Liver (tissue), 9 donors: Measurements from ENCODE around the gene SGTB. TPM values are rescaled to one million over a fixed set of nuclear protein-coding genes. Genes with fewer than 3 reads are reported as not detected.

Source experiments
- DNase-seq: peaks from one replicate; pipeline ENCODE4 v3.0.0-alpha.2; 2017; ENCODE audit warnings: low spot score
- H3K27ac ChIP-seq, 2 donors: one replicate each; pipeline ENCODE4 v1.7.0; 2013; ENCODE audit warnings: inconsistent platforms in 2 of 2, low read length in 2 of 2, control low read depth in 1 of 2, low read depth in 1 of 2, mild to moderate bottlenecking in 1 of 2
- H3K27me3 ChIP-seq, 4 donors: one replicate each; pipeline versions ENCODE4 v1.6.1 to v1.7.0; 2013; ENCODE audit warnings: low read length in 3 of 4, inconsistent platforms in 1 of 4, mild to moderate bottlenecking in 1 of 4, moderate library complexity in 1 of 4; ENCODE audit not compliant: control insufficient read depth in 4 of 4, insufficient read depth in 4 of 4
- H3K36me3 ChIP-seq, 4 donors: one replicate each; pipeline versions ENCODE4 v1.6.1 to v1.7.0; 2013; ENCODE audit warnings: low read length in 3 of 4, mild to moderate bottlenecking in 3 of 4, low read depth in 1 of 4, moderate library complexity in 1 of 4; ENCODE audit not compliant: control insufficient read depth in 4 of 4, insufficient read depth in 3 of 4
- H3K4me1 ChIP-seq, 4 donors: one replicate each; pipeline versions ENCODE4 v1.6.1 to v1.7.0; 2013; ENCODE audit warnings: low read length in 3 of 4, mild to moderate bottlenecking in 3 of 4, moderate library complexity in 1 of 4; ENCODE audit not compliant: control insufficient read depth in 4 of 4, insufficient read depth in 4 of 4
- H3K4me3 ChIP-seq, 3 donors: one replicate each; pipeline versions ENCODE4 v1.6.1 to v1.7.0; 2013; ENCODE audit warnings: low read length in 3 of 3, control low read depth in 1 of 3, low read depth in 1 of 3, mild to moderate bottlenecking in 1 of 3
- H3K9ac ChIP-seq, 2 donors: one replicate each; pipeline ENCODE4 v1.7.0; 2013; ENCODE audit warnings: low read length in 2 of 2, mild to moderate bottlenecking in 2 of 2, moderate library complexity in 2 of 2, control low read depth in 1 of 2, low read depth in 1 of 2
- H3K9me3 ChIP-seq, 4 donors: one replicate each; pipeline versions ENCODE4 v1.6.1 to v1.7.0; 2013; ENCODE audit warnings: low read length in 3 of 4; ENCODE audit not compliant: control insufficient read depth in 4 of 4
- EGR1 ChIP-seq, 2 donors: IDR thresholded peaks; 2 replicates each; pipeline ENCODE4 v1.6.1; 2016 to 2018; ENCODE audit warnings: antibody characterized with exemption in 2 of 2, low read depth in 2 of 2
- FOXA1 ChIP-seq: IDR thresholded peaks from 2 replicates; pipeline ENCODE4 v1.6.1; 2016; ENCODE audit warnings: antibody characterized with exemption
- FOXA2 ChIP-seq: IDR thresholded peaks from 2 replicates; pipeline ENCODE4 v1.6.1; 2016; ENCODE audit warnings: antibody characterized with exemption
- HNF4A ChIP-seq, 2 donors: conservative IDR thresholded peaks; 2 replicates each; pipeline ENCODE4 v1.6.1; 2016; ENCODE audit warnings: antibody characterized with exemption in 2 of 2, mild to moderate bottlenecking in 2 of 2
- HNF4G ChIP-seq: IDR thresholded peaks from 2 replicates; pipeline ENCODE4 v1.6.1; 2016; ENCODE audit warnings: antibody characterized with exemption
- NR2F2 ChIP-seq: IDR thresholded peaks from 2 replicates; pipeline ENCODE4 v1.6.1; 2016; ENCODE audit warnings: antibody characterized with exemption
- YY1 ChIP-seq: IDR thresholded peaks from 2 replicates; pipeline ENCODE4 v1.6.1; 2016; ENCODE audit warnings: antibody characterized with exemption, mild to moderate bottlenecking
- WGBS: extraction: QIAGEN DNeasy Blood & Tissue Kit; methylation state at CpG from one replicate; pipeline ENCODE4 v1.1.7; 2013; 5-methylcytosine and 5-hydroxymethylcytosine counted together
- polyA plus RNA-seq, 2 donors: library from polyadenylated mRNA; stranded (reverse) in 1 of 2; unstranded in 1 of 2; fragments of 200-250 nt in 1 of 2; fragments of >200 nt in 1 of 2; fragmentation: Nextera tagmentation in 1 of 2; extraction: Ambion mirVana in 1 of 2; gene quantifications; one replicate each; pipeline versions ENCODE4 v1.2.1 to v1.2.3, GENCODE V29; 2013 to 2015
- total RNA-seq, 2 donors: library from RNA; depleted of rRNA; stranded (reverse); fragments of >200 nt; gene quantifications; one replicate each; pipeline ENCODE4 v1.2.3, GENCODE V29; 2014
- TF ChIP-seq, protein P1 (sequence below): IDR thresholded peaks from 2 replicates; pipeline ENCODE4 v1.6.1; 2016; ENCODE audit warnings: antibody characterized with exemption, mild to moderate bottlenecking
- TF ChIP-seq, protein P2 (sequence below): IDR thresholded peaks from 2 replicates; pipeline ENCODE4 v1.6.1; 2016; ENCODE audit warnings: antibody characterized with exemption
- donor health status: healthy.
- donor health status: healthy.
- donor health status: healthy.
- donor health status: healthy.
- donor health status: healthy.

Gene SGTB
- total and polyA plus RNA-seq, 4 donors: 0.79 to 3.2 (median 1.9) TPM

DNA sequence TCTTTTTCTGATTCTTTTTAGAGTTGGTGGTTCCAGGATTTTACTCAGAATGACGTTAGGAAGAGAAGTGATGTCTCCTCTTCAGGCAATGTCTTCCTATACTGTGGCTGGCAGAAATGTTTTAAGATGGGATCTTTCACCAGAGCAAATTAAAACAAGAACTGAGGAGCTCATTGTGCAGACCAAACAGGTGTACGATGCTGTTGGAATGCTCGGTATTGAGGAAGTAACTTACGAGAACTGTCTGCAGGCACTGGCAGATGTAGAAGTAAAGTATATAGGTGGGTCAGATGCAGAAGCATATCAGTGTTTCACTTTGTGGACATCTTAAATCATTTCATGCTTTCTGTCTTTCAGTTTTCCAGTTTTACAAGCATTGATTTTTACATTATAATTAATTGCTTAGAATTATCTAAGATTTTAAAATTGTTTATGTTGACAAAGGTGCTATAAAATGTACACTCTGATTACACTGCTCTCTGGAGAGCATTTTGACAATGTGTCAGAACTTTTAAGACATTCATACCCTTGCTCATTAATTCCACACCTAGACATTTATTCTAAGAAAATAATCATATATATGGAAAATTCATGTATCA, 36.7 kb upstream of the SGTB start:
- Histone ChIP-seq H3K9me3 (no peaks in the 10 kb centered on the region), H3K4me1 (peaks cover 0 to 3% (median under 1%) of the 10 kb centered on the region in 4 donors), H3K36me3 (no peaks in the 10 kb centered on the region), H3K27ac (no peak overlapping the region), H3K9ac (no peak overlapping the region), H3K27me3 (no peaks in the 10 kb centered on the region), H3K4me3 (no peak overlapping the region)
- no peak for TF ChIP-seq HNF4G
- TF ChIP-seq EGR1 (IDR thresholded peaks at IDR 0.05; ENCODE audit: low read depth in 2 of 2): no peak
- no peak for DNase-seq
- WGBS: 86% methylated on average over 4 of the region's 4 CpGs

DNA sequence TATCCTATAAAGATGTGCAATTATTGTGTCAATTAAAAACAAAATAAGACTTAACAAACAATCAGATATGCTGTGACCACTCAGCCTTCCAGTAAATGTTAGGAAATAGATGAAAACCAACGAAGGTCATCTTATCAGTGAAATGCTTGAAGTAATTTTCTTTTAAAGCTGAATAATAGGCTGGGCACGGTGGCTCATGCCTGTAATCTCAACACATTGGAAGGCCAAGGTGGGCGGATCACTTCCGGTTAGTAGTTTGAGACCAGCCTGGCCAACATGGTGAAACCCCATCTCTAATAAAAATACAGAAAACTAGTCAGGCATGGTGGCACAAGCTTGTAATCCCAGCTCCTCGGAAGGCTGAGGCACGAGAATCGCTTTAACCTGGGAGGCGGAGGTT, 31.3 kb upstream of the SGTB start:
- Histone ChIP-seq H3K4me1 (peaks cover 7 to 32% (median 16%) of the 10 kb centered on the region in 4 donors), H3K36me3 (no peaks in the 10 kb centered on the region), H3K27ac (no peak overlapping the region), H3K9me3 (no peaks in the 10 kb centered on the region), H3K9ac (no peak overlapping the region), H3K4me3 (no peak overlapping the region), H3K27me3 (no peaks in the 10 kb centered on the region)
- 83% methylated on average over 8 of the region's 8 CpGs for WGBS
- TF ChIP-seq YY1 (no peak), NR2F2 (no peak), HNF4G (no peak)
- TF ChIP-seq, protein P1, sequence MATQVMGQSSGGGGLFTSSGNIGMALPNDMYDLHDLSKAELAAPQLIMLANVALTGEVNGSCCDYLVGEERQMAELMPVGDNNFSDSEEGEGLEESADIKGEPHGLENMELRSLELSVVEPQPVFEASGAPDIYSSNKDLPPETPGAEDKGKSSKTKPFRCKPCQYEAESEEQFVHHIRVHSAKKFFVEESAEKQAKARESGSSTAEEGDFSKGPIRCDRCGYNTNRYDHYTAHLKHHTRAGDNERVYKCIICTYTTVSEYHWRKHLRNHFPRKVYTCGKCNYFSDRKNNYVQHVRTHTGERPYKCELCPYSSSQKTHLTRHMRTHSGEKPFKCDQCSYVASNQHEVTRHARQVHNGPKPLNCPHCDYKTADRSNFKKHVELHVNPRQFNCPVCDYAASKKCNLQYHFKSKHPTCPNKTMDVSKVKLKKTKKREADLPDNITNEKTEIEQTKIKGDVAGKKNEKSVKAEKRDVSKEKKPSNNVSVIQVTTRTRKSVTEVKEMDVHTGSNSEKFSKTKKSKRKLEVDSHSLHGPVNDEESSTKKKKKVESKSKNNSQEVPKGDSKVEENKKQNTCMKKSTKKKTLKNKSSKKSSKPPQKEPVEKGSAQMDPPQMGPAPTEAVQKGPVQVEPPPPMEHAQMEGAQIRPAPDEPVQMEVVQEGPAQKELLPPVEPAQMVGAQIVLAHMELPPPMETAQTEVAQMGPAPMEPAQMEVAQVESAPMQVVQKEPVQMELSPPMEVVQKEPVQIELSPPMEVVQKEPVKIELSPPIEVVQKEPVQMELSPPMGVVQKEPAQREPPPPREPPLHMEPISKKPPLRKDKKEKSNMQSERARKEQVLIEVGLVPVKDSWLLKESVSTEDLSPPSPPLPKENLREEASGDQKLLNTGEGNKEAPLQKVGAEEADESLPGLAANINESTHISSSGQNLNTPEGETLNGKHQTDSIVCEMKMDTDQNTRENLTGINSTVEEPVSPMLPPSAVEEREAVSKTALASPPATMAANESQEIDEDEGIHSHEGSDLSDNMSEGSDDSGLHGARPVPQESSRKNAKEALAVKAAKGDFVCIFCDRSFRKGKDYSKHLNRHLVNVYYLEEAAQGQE: no peak
- TF ChIP-seq, protein P2, sequence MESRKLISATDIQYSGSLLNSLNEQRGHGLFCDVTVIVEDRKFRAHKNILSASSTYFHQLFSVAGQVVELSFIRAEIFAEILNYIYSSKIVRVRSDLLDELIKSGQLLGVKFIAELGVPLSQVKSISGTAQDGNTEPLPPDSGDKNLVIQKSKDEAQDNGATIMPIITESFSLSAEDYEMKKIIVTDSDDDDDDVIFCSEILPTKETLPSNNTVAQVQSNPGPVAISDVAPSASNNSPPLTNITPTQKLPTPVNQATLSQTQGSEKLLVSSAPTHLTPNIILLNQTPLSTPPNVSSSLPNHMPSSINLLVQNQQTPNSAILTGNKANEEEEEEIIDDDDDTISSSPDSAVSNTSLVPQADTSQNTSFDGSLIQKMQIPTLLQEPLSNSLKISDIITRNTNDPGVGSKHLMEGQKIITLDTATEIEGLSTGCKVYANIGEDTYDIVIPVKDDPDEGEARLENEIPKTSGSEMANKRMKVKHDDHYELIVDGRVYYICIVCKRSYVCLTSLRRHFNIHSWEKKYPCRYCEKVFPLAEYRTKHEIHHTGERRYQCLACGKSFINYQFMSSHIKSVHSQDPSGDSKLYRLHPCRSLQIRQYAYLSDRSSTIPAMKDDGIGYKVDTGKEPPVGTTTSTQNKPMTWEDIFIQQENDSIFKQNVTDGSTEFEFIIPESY: no peak
- no peak for DNase-seq

DNA sequence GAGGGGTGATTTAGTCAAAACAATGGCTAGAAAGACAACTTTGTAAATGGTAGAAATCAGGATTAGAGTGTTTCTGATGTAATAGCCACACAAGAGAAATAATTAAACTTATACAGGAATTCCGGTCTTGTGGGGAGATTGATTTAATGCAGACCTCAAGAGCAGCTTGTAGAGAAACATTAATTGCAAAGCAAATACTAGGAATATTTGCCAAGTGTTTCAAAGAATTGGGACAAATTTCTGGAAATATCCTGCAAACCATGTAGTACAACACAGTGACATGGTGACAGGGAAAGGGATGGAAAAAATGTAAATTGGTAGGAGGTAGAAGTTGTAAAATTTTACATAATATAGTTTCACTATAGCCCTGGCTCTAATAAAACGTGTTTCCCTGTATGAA, 29.0 kb upstream of the SGTB start:
- H3K9me3 ChIP-seq: no peaks in the 10 kb centered on the region
- H3K27ac ChIP-seq: no peak overlapping the region
- H3K9ac ChIP-seq: no peak overlapping the region
- TF ChIP-seq FOXA2: no peak
- TF ChIP-seq, protein P2: no peak
- TF ChIP-seq FOXA1: no peak
- peak in 1 of 2 donors; percentile 24 for TF ChIP-seq HNF4A (conservative IDR thresholded peaks at IDR 0.05)
- no peak overlapping the region for H3K4me3 ChIP-seq
- H3K4me1 ChIP-seq: peaks cover 7 to 32% (median 16%) of the 10 kb centered on the region in 4 donors
- no peaks in the 10 kb centered on the region for H3K36me3 ChIP-seq
- no peaks in the 10 kb centered on the region for H3K27me3 ChIP-seq
- DNase-seq: no peak
- WGBS: 42% methylated on average over 2 of the region's 2 CpGs
